Spleen (tissue), 11 donors: ENCODE data around the gene DPAGT1. TPM values are rescaled to one million over a fixed set of nuclear protein-coding genes. Genes with fewer than 3 reads are reported as not detected.
"Not testable (repeated sequence)": the region's sequence is repeated elsewhere in the genome, so short reads cannot be mapped to it uniquely, and the experiment has no call there.

Experiments
- DNase-seq: peaks from one replicate; pipeline ENCODE4 v3.0.0-alpha.2; 2020
- H3K27ac ChIP-seq, 8 donors: fragments of 200-600 bp; sonication (generic) in 7 of 8; 1 replicate in 4 of 8; 2 replicates in 4 of 8; pipeline versions ENCODE4 v1.5.0 to v1.8.0; 2016 to 2021; ENCODE audit warnings: inconsistent platforms in 4 of 8, mild to moderate bottlenecking in 4 of 8, moderate library complexity in 1 of 8
- H3K27me3 ChIP-seq, 7 donors: fragments of 200-600 bp; sonication (generic) in 6 of 7; replicated peaks in 1 of 7; 1 replicate in 4 of 7; 2 replicates in 3 of 7; pipeline versions ENCODE4 v1.5.0 to v1.8.0; 2016 to 2021; ENCODE audit warnings: inconsistent platforms in 3 of 7, mild to moderate bottlenecking in 1 of 7
- H3K36me3 ChIP-seq, 6 donors: fragments of 200-600 bp; sonication (generic) in 5 of 6; 1 replicate in 4 of 6; 2 replicates in 2 of 6; pipeline versions ENCODE4 v1.5.0 to v1.8.0; 2016 to 2021; ENCODE audit warnings: inconsistent platforms in 2 of 6
- H3K4me1 ChIP-seq, 6 donors: fragments of 200-600 bp; sonication (generic) in 5 of 6; 1 replicate in 3 of 6; 2 replicates in 3 of 6; pipeline versions ENCODE4 v1.5.0 to v1.8.0; 2016 to 2021; ENCODE audit warnings: inconsistent platforms in 3 of 6
- H3K4me3 ChIP-seq, 8 donors: fragments of 200-600 bp; sonication (generic) in 7 of 8; 1 replicate in 4 of 8; 2 replicates in 4 of 8; pipeline versions ENCODE4 v1.5.0 to v1.8.0; 2016 to 2021; ENCODE audit warnings: inconsistent platforms in 4 of 8, mild to moderate bottlenecking in 4 of 8, moderate library complexity in 2 of 8
- H3K9me3 ChIP-seq, 8 donors: fragments of 200-600 bp; sonication (generic) in 7 of 8; 1 replicate in 4 of 8; 2 replicates in 4 of 8; pipeline versions ENCODE4 v1.5.0 to v1.8.0; 2016 to 2021; ENCODE audit warnings: inconsistent platforms in 4 of 8
- CTCF ChIP-seq, 11 experiments: fragments of 200-600 bp in 7 of 11; fragments of 450-650 bp in 4 of 11; sonication (generic) in 4 of 11; IDR thresholded peaks in 8 of 11; conservative IDR thresholded peaks in 3 of 11; 1 replicate in 7 of 11; 2 replicates in 4 of 11; pipeline versions ENCODE4 v1.4.0 to v1.8.0; 2016 to 2021; ENCODE audit warnings: antibody characterized with exemption in 11 of 11, inconsistent platforms in 4 of 11, mild to moderate bottlenecking in 1 of 11
- POLR2A ChIP-seq, 3 donors: fragments of 450-650 bp; IDR thresholded peaks; one replicate each; pipeline ENCODE4 v1.5.1; 2017; ENCODE audit warnings: antibody characterized with exemption in 3 of 3, mild to moderate bottlenecking in 1 of 3
- POLR2AphosphoS5 ChIP-seq, 3 donors: sonication (generic); formaldehyde crosslinking; IDR thresholded peaks; one replicate each; pipeline ENCODE4 v1.5.1; 2017; ENCODE audit warnings: antibody characterized with exemption in 3 of 3
- WGBS, 5 donors: extraction: QIAGEN DNeasy Blood & Tissue Kit in 3 of 5; methylation state at CpG; one replicate each; pipeline versions ENCODE4 v1.1.5 to v1.1.7; 2013 to 2018; 5-methylcytosine and 5-hydroxymethylcytosine counted together
- intact Hi-C: fragments of 100-400 bp; cut with DNase I; formaldehyde crosslinking; loops from one replicate; pipeline ENCODE4 v1.15.0; 2023; ENCODE audit warnings: low total_unique reads
- polyA plus RNA-seq, 3 donors: library from polyadenylated mRNA; stranded (reverse); fragments of 200-250 nt; gene quantifications; one replicate each; pipeline ENCODE4 v1.2.1, GENCODE V29; 2013
- total RNA-seq, 7 donors: library from RNA; depleted of rRNA in 3 of 7; stranded (reverse); fragments of >200 nt in 3 of 7; fragmentation: NEBNext Ultra II Directional in 4 of 7; extraction: Animal tissue kit (Norgen Biotek cat#: 25700) in 4 of 7; gene quantifications; one replicate each; pipeline versions ENCODE4 v1.1.0 to v1.2.1, GENCODE V29; 2016 to 2021
- donor health status: healthy with polysubstance abuse.
- donor health status: DM: no; HTN: no; CAD: no; lungs with moderate emphysema.
- donor health status: DM: no; HTN: no; CAD: no.
- donor health status: Bipolar disorder and iron deficiency.
- donor health status: healthy.
- donor health status: DM: no; HTN: no; CAD: no.
- donor health status: DM: yes; HTN: yes; CAD: no.

Gene DPAGT1
- total and polyA plus RNA-seq, 10 donors = 20.7 to 58.9 (median 33.7) TPM

- intact Hi-C loops = no loop called here
- DNase-seq = no peak
These were observed 36.3 kb downstream of the DPAGT1 start for GRCh38 chr11:119065369-119065768.

GRCh38 chr11:119062779-119063178 lies 38.9 kb downstream of the DPAGT1 start:
- intact Hi-C loops = no loop called here
- Histone ChIP-seq H3K4me1 (peaks cover 11 to 33% (median 26%) of the 10 kb centered on the region in 6 donors), H3K4me3 (no peak overlapping the region), H3K36me3 (peaks cover 0 to 22% (median 0%) of the 10 kb centered on the region in 6 donors), H3K27ac (no peak overlapping the region), H3K27me3 (no peaks in the 10 kb centered on the region), H3K9me3 (no peaks in the 10 kb centered on the region)
- WGBS, 5 donors = 78 to 92% (median 85%) methylated on average over 5 of the region's 5 CpGs
- no peak for DNase-seq
- TF ChIP-seq CTCF (IDR thresholded peaks at IDR 0.05 in 8 of 11, conservative IDR thresholded peaks at IDR 0.05 in 3 of 11) (no peak), POLR2AphosphoS5 (IDR thresholded peaks at IDR 0.05) (no peak), POLR2A (IDR thresholded peaks at IDR 0.05) (no peak)

More at GRCh38 chr11:119065369-119065768, 36.3 kb downstream of the DPAGT1 start:
- Histone ChIP-seq H3K36me3 (peaks cover 0 to 36% (median 6%) of the 10 kb centered on the region in 6 donors), H3K9me3 (no peaks in the 10 kb centered on the region), H3K4me1 (peaks cover 14 to 49% (median 39%) of the 10 kb centered on the region in 6 donors), H3K4me3 (no peak overlapping the region), H3K27me3 (no peaks in the 10 kb centered on the region), H3K27ac (peak overlapping the region in 2 of 8 donors; percentile 1 to 96)
- WGBS, 5 donors = 68 to 76% (median 71%) methylated on average over 4 of the region's 4 CpGs
- no peak for TF ChIP-seq POLR2A (IDR thresholded peaks at IDR 0.05)
- peak in 6 of 11 experiments; percentile 6 to 61 (median 44) for TF ChIP-seq CTCF (IDR thresholded peaks at IDR 0.05 in 8 of 11, conservative IDR thresholded peaks at IDR 0.05 in 3 of 11)
- TF ChIP-seq POLR2AphosphoS5 (IDR thresholded peaks at IDR 0.05) = no peak

- no peaks in the 10 kb centered on the region for H3K27me3 ChIP-seq
- H3K4me1 ChIP-seq = peaks cover 8 to 31% (median 24%) of the 10 kb centered on the region in 6 donors
- no peak overlapping the region for H3K27ac ChIP-seq
- 83 to 98% (median 95%) methylated on average over 3 of the region's 3 CpGs for WGBS, 5 donors
- TF ChIP-seq CTCF (IDR thresholded peaks at IDR 0.05 in 8 of 11, conservative IDR thresholded peaks at IDR 0.05 in 3 of 11) (no peak), POLR2A (IDR thresholded peaks at IDR 0.05) (no peak), POLR2AphosphoS5 (IDR thresholded peaks at IDR 0.05) (no peak)
- no peaks in the 10 kb centered on the region for H3K9me3 ChIP-seq
- no peak overlapping the region for H3K4me3 ChIP-seq
- DNase-seq = no peak
- peaks cover 0 to 22% (median 0%) of the 10 kb centered on the region in 6 donors for H3K36me3 ChIP-seq
- intact Hi-C loops = no loop called here
These were observed 40.4 kb downstream of the DPAGT1 start for GRCh38 chr11:119061256-119061655.

GRCh38 chr11:119059128-119059527 lies 42.5 kb downstream of the DPAGT1 start:
- DNase-seq, intact Hi-C loops, H3K27ac ChIP-seq, H3K9me3 ChIP-seq, H3K27me3 ChIP-seq, H3K4me3 ChIP-seq: not testable (repeated sequence)
- H3K4me1 ChIP-seq = peaks cover 20 to 39% (median 27%) of the 10 kb centered on the region in 6 donors
- 86 to 94% (median 92%) methylated on average over 14 to 32 of the region's 35 CpGs for WGBS, 5 donors
- H3K36me3 ChIP-seq = peaks cover 0 to 28% (median 10%) of the 10 kb centered on the region in 6 donors
